HEK293T (cell line): Measurements from ENCODE around the gene TSPAN4.

ENCODE experiments used
- BHLHE40 ChIP-seq: fragments of 450-650 bp; IDR thresholded peaks from 2 replicates; pipeline ENCODE4 v1.6.1; 2016; ENCODE audit warnings: mild to moderate bottlenecking, moderate library complexity, borderline replicate concordance
- CTBP1 ChIP-seq: fragments of 450-650 bp; IDR thresholded peaks from 2 replicates; pipeline ENCODE4 v1.6.1; 2016; ENCODE audit warnings: borderline replicate concordance
- FOXA1 ChIP-seq: fragments of 450-650 bp; IDR thresholded peaks from 2 replicates; pipeline ENCODE4 v1.6.1; 2016; ENCODE audit warnings: mild to moderate bottlenecking
- FOXM1 ChIP-seq: fragments of 450-650 bp; IDR thresholded peaks from 2 replicates; pipeline ENCODE4 v1.6.1; 2017; ENCODE audit warnings: mild to moderate bottlenecking, borderline replicate concordance
- HDGF ChIP-seq: fragments of 450-650 bp; IDR thresholded peaks from 2 replicates; pipeline ENCODE4 v1.6.1; 2017; ENCODE audit warnings: antibody characterized with exemption, borderline replicate concordance
- NFRKB ChIP-seq: fragments of 450-650 bp; IDR thresholded peaks from 2 replicates; pipeline ENCODE4 v1.6.1; 2016; ENCODE audit warnings: mild to moderate bottlenecking, moderate library complexity
- SP1 ChIP-seq: fragments of 450-650 bp; IDR thresholded peaks from 2 replicates; pipeline ENCODE4 v1.6.1; 2017
- SUZ12 ChIP-seq: fragments of 450-650 bp; IDR thresholded peaks from 2 replicates; pipeline ENCODE4 v1.6.1; 2016; ENCODE audit warnings: mild to moderate bottlenecking
- ZNF384 ChIP-seq: fragments of 450-650 bp; IDR thresholded peaks from 2 replicates; pipeline ENCODE4 v1.6.1; 2016
- TF ChIP-seq, protein P1 (sequence below): fragments of 450-650 bp; IDR thresholded peaks from 2 replicates; pipeline ENCODE4 v1.6.1; 2016

DNA sequence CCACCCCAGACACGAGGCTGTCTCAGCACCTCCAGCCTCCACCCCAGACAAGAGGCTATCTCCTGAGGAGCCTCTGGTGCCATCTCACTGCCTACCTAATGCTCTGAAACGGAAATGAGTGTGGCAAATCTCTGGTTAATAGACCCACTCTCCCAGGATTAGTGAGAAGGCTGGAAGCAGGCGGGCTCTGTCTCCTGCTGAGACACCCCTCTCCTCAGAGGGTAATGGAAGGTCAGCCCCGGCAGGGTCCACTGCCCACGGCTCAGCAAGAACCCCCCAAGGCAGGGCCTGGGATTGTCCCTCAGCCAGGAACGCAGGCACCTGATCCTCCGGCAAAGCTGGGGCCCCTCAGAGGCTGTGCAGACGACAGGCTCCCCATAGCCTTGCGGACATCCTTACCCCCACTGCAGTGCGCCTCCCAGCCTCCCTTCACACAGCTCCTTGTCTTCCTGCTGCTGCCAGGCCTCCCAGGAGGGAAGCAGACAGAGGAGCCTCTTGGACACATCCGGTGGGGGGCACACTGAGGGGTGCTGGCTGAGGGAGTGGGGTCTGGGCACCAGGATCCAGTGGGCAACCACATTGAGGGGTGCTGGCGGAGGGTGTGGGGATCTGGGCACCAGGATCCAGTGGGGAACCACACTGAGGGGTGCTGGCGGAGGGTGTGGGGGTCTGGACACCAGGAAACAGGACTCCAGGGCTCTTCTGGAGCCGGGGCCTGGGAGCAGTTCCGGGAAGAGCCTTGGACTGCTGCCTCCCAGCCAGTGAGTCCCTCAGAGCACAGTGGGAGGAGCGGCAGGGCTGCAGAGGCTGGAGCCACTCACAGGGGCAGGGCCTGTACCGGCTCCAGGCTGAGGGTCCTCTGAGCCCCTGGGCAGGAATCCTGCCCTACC lies 54.8 kb downstream of the TSPAN4 start:
- TF ChIP-seq, protein P1, sequence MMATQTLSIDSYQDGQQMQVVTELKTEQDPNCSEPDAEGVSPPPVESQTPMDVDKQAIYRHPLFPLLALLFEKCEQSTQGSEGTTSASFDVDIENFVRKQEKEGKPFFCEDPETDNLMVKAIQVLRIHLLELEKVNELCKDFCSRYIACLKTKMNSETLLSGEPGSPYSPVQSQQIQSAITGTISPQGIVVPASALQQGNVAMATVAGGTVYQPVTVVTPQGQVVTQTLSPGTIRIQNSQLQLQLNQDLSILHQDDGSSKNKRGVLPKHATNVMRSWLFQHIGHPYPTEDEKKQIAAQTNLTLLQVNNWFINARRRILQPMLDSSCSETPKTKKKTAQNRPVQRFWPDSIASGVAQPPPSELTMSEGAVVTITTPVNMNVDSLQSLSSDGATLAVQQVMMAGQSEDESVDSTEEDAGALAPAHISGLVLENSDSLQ = no peak
- TF ChIP-seq FOXM1 (no peak), HDGF (no peak), NFRKB (no peak), FOXA1 (no peak), BHLHE40 (no peak), SUZ12 (no peak), CTBP1 (no peak), ZNF384 (no peak), SP1 (no peak)
